Activated effector memory CD4-positive, alpha-beta T cell treated with anti-CD3 and anti-CD28 coated beads, Interleukin-2, amount 50 U/mL, for 16 hours (primary cell): ENCODE results near the gene KRCC1.
"Not testable (repeated sequence)": the region's sequence is repeated elsewhere in the genome, so short reads cannot be mapped to it uniquely, and the experiment has no call there.

Experiments used
- DNase-seq: peaks from one replicate; pipeline ENCODE4 v3.0.0-alpha.2; 2020

Gene KRCC1

DNA sequence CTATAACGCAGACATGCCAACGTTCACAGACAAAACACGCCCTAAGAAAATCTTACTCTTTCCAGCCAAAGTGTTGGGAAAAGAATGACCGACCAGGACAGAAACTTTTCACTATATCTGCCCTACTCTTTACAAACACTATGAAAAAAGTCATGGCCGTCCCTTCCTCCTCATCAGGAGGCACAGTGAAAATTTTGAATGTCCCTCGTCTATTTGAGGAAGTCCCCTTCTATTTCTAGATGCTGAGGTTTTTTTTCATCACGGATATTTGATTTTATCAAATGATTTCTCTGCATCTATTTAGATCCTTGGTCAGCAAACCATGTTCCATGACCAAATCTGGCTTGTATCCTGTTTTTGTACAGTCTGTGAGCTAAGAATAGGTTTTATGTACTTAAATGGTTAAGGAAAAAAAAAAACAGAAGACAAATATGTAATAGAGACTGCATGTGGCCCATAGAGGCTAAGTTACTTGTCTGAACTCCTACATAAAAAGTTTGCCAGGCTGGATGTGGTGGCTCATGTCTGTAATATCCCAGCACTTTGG lies 61.2 kb downstream of the KRCC1 start:
- DNase-seq = not testable (repeated sequence)

DNA sequence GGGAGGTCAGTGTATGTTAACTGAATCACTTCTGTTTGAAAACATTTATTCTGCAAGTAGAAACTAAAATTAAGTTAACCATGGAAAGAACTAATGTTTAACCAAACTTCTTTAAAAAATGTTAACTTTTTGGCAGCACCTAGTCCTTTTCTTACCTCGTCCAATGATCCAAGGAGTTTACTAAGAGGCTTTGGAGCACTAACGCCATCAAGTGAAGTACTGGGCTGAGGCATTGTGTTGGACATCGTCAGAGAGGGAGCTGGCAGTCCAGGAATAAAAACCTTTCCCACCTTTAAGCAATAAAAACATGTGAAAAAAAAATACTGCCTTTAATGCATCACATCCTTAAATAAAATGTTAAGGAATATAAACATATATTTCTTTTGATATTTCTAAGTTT lies 63.0 kb downstream of the KRCC1 start:
- DNase-seq = not testable (repeated sequence)

DNA sequence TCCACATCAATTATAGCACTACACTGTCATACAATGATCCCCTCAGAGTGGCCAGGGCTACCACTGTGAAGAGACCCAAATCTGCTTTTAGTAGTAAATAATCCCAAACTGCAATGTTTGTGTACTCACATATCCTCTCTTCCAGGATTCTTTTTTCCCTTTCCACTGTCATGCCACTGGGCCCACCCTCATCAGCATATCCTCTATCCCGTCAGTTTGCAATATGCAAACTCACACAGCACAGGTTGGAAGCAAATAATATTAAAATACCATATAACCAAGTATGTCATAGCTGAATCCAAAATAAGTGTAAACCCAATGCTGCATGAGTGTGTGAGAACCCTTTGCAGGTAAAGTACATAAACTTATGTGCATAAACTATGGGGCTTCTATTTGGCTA lies 68.1 kb downstream of the KRCC1 start:
- DNase-seq = not testable (repeated sequence)

DNA sequence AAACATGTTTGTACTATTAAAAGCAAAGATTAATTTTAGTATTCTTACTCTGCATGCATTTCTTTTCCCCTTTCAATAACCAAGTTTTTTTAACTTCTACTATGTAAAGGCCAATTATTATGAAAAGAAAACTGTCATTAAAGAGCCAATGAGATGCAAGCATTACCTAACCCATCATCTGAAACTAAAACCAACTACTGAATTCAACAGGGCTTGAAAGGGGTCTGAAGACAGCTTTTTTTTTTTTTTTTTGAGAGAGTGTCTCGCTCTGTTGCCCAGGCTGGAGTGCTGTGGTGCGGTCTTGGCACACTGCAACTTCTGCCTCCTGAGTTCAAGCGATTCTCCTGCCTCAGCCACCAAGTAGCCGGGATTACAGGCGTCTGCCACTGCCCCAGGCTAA lies 69.7 kb downstream of the KRCC1 start:
- DNase-seq = not testable (repeated sequence)

DNA sequence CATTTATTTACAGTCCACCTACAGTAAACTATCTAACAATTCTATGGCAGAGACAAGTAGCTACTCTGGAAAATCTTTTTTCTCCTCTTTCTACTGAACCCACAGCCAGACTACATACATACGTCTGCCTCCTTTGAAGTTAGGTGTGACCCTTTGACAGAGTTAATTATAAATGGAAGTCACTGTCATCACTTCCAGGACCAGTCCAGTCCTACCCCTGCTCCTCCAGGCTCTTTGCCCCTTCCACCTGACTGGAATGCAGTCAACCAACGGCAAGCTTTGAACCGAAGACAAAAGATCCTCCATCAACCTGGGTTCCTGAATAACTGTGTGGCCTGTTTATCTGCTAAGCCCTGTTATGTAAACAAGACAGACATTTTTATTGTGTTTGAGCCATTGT lies 74.4 kb downstream of the KRCC1 start:
- DNase-seq = not testable (repeated sequence)
